Endothelial cell (in vitro differentiated cells): ENCODE measurements around the gene TAPBPL. TPM values are rescaled to one million over a fixed set of nuclear protein-coding genes. Genes with fewer than 3 reads are reported as not detected.

Source experiments
- DNase-seq: peaks from one replicate; pipeline ENCODE4 v3.0.0; 2021; ENCODE audit warnings: low spot score
- H3K27ac Mint-ChIP-seq: one replicate; pipeline ENCODE4 v1.8.0; 2021; ENCODE audit warnings: mixed read lengths, inconsistent platforms; ENCODE audit not compliant: unreplicated experiment
- H3K27me3 Mint-ChIP-seq: one replicate; pipeline ENCODE4 v1.8.0; 2021; ENCODE audit warnings: mild to moderate bottlenecking, moderate library complexity, mixed read lengths, inconsistent platforms; ENCODE audit not compliant: unreplicated experiment
- H3K36me3 Mint-ChIP-seq: one replicate; pipeline ENCODE4 v1.8.0; 2021; ENCODE audit warnings: mild to moderate bottlenecking, low read depth, mixed read lengths, inconsistent platforms; ENCODE audit not compliant: unreplicated experiment
- H3K4me1 Mint-ChIP-seq: one replicate; pipeline ENCODE4 v1.8.0; 2021; ENCODE audit warnings: mild to moderate bottlenecking, mixed read lengths, inconsistent platforms; ENCODE audit not compliant: unreplicated experiment
- H3K4me3 Mint-ChIP-seq: one replicate; pipeline ENCODE4 v1.8.0; 2021; ENCODE audit warnings: mild to moderate bottlenecking, mixed read lengths, inconsistent platforms; ENCODE audit not compliant: unreplicated experiment
- H3K9me3 Mint-ChIP-seq: one replicate; pipeline ENCODE4 v1.8.0; 2021; ENCODE audit warnings: mixed read lengths, inconsistent platforms; ENCODE audit not compliant: unreplicated experiment
- CTCF ChIP-seq: fragments of 200-600 bp; sonication (generic); IDR thresholded peaks from one replicate; pipeline ENCODE4 v1.5.0; 2021; ENCODE audit warnings: antibody characterized with exemption; ENCODE audit not compliant: unreplicated experiment
- total RNA-seq: library from RNA; stranded (reverse); fragmentation: NEBNext Ultra II Directional; extraction: Animal tissue kit (Norgen Biotek cat#: 25700); gene quantifications from one replicate; pipeline ENCODE4 v1.2.1, GENCODE V29; 2021; ENCODE audit not compliant: unreplicated experiment

The TAPBPL gene
- total RNA-seq, 1 donor from 2014 or later: 2.8 TPM

- no peak for DNase-seq
These were observed 17.2 kb downstream of the TAPBPL start for GRCh38 chr12:6469092-6469491.

GRCh38 chr12:6469609-6470374 lies 17.9 kb downstream of the TAPBPL start:
- no peaks in the 10 kb centered on the region for H3K9me3 Mint-ChIP-seq
- DNase-seq: no peak
- H3K4me3 Mint-ChIP-seq: peak overlapping the region; percentile 89
- TF ChIP-seq CTCF: no peak
- H3K4me1 Mint-ChIP-seq: peaks cover 6% of the 10 kb centered on the region
- H3K27me3 Mint-ChIP-seq: peaks cover 4% of the 10 kb centered on the region
- H3K36me3 Mint-ChIP-seq: peaks cover 11% of the 10 kb centered on the region
- H3K27ac Mint-ChIP-seq: no peak overlapping the region

More at GRCh38 chr12:6469092-6469491, 17.2 kb downstream of the TAPBPL start:
- no peak for TF ChIP-seq CTCF
- H3K27me3 Mint-ChIP-seq: peaks cover 3% of the 10 kb centered on the region
- no peaks in the 10 kb centered on the region for H3K9me3 Mint-ChIP-seq
- H3K27ac Mint-ChIP-seq: no peak overlapping the region
- peaks cover 13% of the 10 kb centered on the region for H3K4me1 Mint-ChIP-seq
- H3K4me3 Mint-ChIP-seq: no peak overlapping the region
- H3K36me3 Mint-ChIP-seq: peaks cover 15% of the 10 kb centered on the region

- Mint-ChIP-seq H3K27ac (peak within 1 kb of the TSS; percentile 86), H3K4me1 (peaks cover 6% of the 10 kb centered on the region), H3K4me3 (peak within 1 kb of the TSS; percentile 89), H3K27me3 (peaks cover 4% of the 10 kb centered on the region), H3K36me3 (peaks cover 11% of the 10 kb centered on the region), H3K9me3 (no peaks in the 10 kb centered on the region)
- TF ChIP-seq CTCF: no peak
- DNase-seq: peak; percentile 96
These were observed 18.7 kb downstream of the TAPBPL start, which contains the start of gene VAMP1 for GRCh38 chr12:6470375-6471163. VAMP1 (minus strand) TSS chr12:6470677; CDS start chr12:6470531, 146 bp downstream.

GRCh38 chr12:6471989-6472360 lies 20.1 kb downstream of the TAPBPL start:
- peaks cover 8% of the 10 kb centered on the region for H3K36me3 Mint-ChIP-seq
- no peak for DNase-seq
- H3K27ac Mint-ChIP-seq: no peak overlapping the region
- no peaks in the 10 kb centered on the region for H3K9me3 Mint-ChIP-seq
- peaks cover 6% of the 10 kb centered on the region for H3K4me1 Mint-ChIP-seq
- peaks cover 6% of the 10 kb centered on the region for H3K27me3 Mint-ChIP-seq
- no peak overlapping the region for H3K4me3 Mint-ChIP-seq
- TF ChIP-seq CTCF: no peak
